ENCODE data around the gene HAUS3. TPM values are rescaled to one million over a fixed set of nuclear protein-coding genes. Genes with fewer than 3 reads are reported as not detected.
"Not testable (repeated sequence)": the region's sequence is repeated elsewhere in the genome, so short reads cannot be mapped to it uniquely, and the experiment has no call there.

Gene HAUS3
- total RNA-seq, 6 experiments from 2014 or later: 6.9 to 10.8 (median 8.6) TPM

DNA sequence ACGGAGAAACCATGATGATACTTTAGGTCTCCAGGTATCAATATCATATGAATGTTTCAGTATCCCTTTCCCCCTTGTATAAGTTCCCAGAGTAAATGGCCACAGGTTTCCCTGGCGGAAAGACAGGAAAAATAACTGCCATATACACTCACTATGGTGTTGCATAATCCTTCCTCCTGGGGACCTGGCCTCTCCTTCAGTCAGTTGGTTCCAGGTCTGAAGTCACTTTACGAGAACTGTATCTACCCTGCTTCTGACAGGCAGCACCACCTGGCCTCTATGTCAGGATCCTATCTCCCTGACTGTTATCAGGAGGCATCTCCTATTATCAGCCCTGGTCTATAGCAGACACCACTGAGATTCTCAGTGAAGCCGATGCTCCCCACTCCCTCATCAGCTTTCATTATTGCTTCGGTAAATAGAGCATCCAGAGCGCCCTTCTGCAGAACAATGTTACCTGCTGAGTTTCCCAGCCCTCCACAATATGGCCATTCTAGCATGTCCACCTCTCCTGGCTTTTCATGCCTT, 22.6 kb downstream of the HAUS3 start:
- H3K9me3 Mint-ChIP-seq: no peaks in the 10 kb centered on the region
- DNase-seq: no peak
- H3K4me3 Mint-ChIP-seq: no peak overlapping the region
- no peaks in the 10 kb centered on the region for H3K36me3 Mint-ChIP-seq (ENCODE audit: low read depth)
- TF ChIP-seq, protein P1, sequence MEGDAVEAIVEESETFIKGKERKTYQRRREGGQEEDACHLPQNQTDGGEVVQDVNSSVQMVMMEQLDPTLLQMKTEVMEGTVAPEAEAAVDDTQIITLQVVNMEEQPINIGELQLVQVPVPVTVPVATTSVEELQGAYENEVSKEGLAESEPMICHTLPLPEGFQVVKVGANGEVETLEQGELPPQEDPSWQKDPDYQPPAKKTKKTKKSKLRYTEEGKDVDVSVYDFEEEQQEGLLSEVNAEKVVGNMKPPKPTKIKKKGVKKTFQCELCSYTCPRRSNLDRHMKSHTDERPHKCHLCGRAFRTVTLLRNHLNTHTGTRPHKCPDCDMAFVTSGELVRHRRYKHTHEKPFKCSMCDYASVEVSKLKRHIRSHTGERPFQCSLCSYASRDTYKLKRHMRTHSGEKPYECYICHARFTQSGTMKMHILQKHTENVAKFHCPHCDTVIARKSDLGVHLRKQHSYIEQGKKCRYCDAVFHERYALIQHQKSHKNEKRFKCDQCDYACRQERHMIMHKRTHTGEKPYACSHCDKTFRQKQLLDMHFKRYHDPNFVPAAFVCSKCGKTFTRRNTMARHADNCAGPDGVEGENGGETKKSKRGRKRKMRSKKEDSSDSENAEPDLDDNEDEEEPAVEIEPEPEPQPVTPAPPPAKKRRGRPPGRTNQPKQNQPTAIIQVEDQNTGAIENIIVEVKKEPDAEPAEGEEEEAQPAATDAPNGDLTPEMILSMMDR (IDR thresholded peaks at IDR 0.05): no peak
- peaks cover 17% of the 10 kb centered on the region for H3K4me1 Mint-ChIP-seq (ENCODE audit: low read depth)
- H3K27me3 Mint-ChIP-seq (ENCODE audit: insufficient read depth): no peaks in the 10 kb centered on the region; the same call in 1 of the 2 replicates
- H3K27ac Mint-ChIP-seq: no peak overlapping the region

DNA sequence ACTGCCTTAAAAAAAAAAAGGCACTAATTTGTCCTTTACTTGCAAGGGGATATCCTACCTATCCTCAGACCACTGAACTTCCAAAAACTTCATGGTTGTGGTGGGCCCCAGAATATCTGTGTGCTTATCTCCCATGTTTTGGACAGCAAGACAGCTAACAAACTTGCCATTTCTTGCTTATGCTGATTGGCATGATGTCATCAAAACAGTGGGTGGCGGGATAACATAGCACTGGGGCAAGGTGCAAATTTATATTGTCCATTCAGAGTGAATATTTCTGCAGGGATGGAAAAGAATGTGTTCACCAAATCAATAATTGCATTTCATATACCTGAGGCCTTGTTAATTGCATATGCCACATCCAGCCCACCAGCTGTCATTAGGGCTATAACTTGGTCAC, 23.5 kb downstream of the HAUS3 start:
- Mint-ChIP-seq H3K27me3 (ENCODE audit: insufficient read depth) (no peaks in the 10 kb centered on the region; the same call in 1 of the 2 replicates), H3K4me1 (ENCODE audit: low read depth) (peaks cover 17% of the 10 kb centered on the region), H3K9me3 (no peaks in the 10 kb centered on the region), H3K36me3 (ENCODE audit: low read depth) (no peaks in the 10 kb centered on the region), H3K27ac (no peak overlapping the region), H3K4me3 (no peak overlapping the region)
- TF ChIP-seq, protein P1 (IDR thresholded peaks at IDR 0.05): no peak
- no peak for DNase-seq

GRCh38 chr4:2217726-2218125, 24.2 kb downstream of the HAUS3 start:
- Mint-ChIP-seq H3K36me3 (ENCODE audit: low read depth) (no peaks in the 10 kb centered on the region), H3K4me3 (no peak overlapping the region), H3K4me1 (ENCODE audit: low read depth) (peaks cover 17% of the 10 kb centered on the region), H3K27ac (no peak overlapping the region), H3K27me3 (ENCODE audit: insufficient read depth) (no peaks in the 10 kb centered on the region; the same call in 1 of the 2 replicates), H3K9me3 (no peaks in the 10 kb centered on the region)
- DNase-seq: peak; percentile 62
- TF ChIP-seq, protein P1 (IDR thresholded peaks at IDR 0.05): no peak

DNA sequence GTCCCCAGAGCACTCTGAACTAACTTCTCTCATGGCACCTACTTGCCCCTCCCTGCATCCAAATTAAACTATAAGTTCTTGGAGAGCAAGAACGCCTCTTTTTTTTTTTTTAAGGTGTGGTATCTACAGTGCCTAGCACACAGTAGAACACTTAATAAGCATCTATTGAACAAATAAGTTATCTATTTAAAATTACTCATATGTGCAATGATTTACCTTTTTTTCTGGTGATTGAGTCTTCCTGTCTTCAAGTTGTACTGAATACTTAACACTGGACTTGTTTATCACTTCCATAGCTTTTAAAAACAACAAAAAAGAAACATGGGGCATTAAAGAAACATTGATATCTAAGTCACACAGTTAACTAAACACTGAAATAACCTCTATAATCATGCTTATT, 29.1 kb downstream of the HAUS3 start:
- DNase-seq: no peak
- TF ChIP-seq, protein P1 (IDR thresholded peaks at IDR 0.05): no peak
- Mint-ChIP-seq H3K4me1 (ENCODE audit: low read depth) (peaks cover 6% of the 10 kb centered on the region), H3K27ac (no peak overlapping the region), H3K4me3 (no peak overlapping the region), H3K27me3 (ENCODE audit: insufficient read depth) (no peaks in the 10 kb centered on the region; the same call in 1 of the 2 replicates), H3K9me3 (no peaks in the 10 kb centered on the region), H3K36me3 (ENCODE audit: low read depth) (no peaks in the 10 kb centered on the region)

GRCh38 chr4:2202789-2203188, 39.1 kb downstream of the HAUS3 start:
- peaks cover 37% of the 10 kb centered on the region for H3K4me1 Mint-ChIP-seq (ENCODE audit: low read depth)
- not testable (repeated sequence) for H3K9me3 Mint-ChIP-seq

DNA sequence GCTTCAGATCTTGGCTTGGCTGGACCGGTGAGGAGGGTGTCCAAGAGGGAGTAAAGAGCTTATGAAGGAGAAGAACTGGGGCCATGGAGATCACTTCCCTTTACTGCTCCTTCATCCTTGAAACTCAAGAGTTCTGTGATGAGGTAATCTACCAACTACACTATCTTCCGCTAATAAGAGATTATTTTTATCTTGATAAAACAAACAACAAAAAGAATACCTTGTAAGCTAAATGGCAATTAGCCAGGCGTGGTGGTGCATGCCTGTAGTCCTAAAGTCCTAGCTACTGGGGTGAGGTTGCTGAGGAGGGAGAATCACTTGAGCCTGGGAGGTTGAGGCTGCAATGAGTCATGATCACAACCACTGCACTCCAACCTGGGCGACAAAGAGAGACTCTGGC, 47.4 kb downstream of the HAUS3 start:
- peaks cover 7% of the 10 kb centered on the region; the same call in 1 of the 2 replicates for H3K36me3 Mint-ChIP-seq (ENCODE audit: low read depth)
- H3K4me1 Mint-ChIP-seq (ENCODE audit: low read depth): peaks cover 16% of the 10 kb centered on the region
- no peaks in the 10 kb centered on the region for H3K9me3 Mint-ChIP-seq
- TF ChIP-seq, protein P1 (IDR thresholded peaks at IDR 0.05): no peak
- H3K27ac Mint-ChIP-seq: no peak overlapping the region
- no peak for DNase-seq
- H3K4me3 Mint-ChIP-seq: no peak overlapping the region
- H3K27me3 Mint-ChIP-seq (ENCODE audit: insufficient read depth): no peaks in the 10 kb centered on the region

More at GRCh38 chr4:2202789-2203188, 39.1 kb downstream of the HAUS3 start:
- H3K27me3 Mint-ChIP-seq (ENCODE audit: insufficient read depth); DNase-seq; H3K36me3 Mint-ChIP-seq (ENCODE audit: low read depth); H3K27ac Mint-ChIP-seq; H3K4me3 Mint-ChIP-seq: not testable (repeated sequence)
